Measurements from ENCODE around the gene ZIM2. TPM values are rescaled to one million over a fixed set of nuclear protein-coding genes. Genes with fewer than 3 reads are reported as not detected.

The ZIM2 gene
- total and polyA plus RNA-seq, 2 of the 4 experiments (the other 2 are of a cell fraction): not detected

GRCh38 chr19:56814656-56815055 lies 25.9 kb downstream of the ZIM2 start:
- Histone ChIP-seq H3K18ac (ENCODE audit: low read depth, low read length) (no peak overlapping the region), H3K14ac (replicated peaks; ENCODE audit: low read depth, low read length) (no peak overlapping the region), H3K56ac (ENCODE audit: extremely low read depth, insufficient read depth, low read length) (no peak overlapping the region), H2AK9ac (replicated peaks; ENCODE audit: low read depth, low read length, poor library complexity) (no peak overlapping the region), H2BK15ac (ENCODE audit: low read depth, low read length) (no peak overlapping the region), H3K27me3 (ENCODE audit: control insufficient read depth, insufficient read depth, low read length) (no peaks in the 10 kb centered on the region), H4K8ac (ENCODE audit: low read depth in 2 of 2, low read length in 2 of 2) (no peak overlapping the region), H3K23ac (ENCODE audit: low read depth, low read length) (no peak overlapping the region), H3K9me1 (ENCODE audit: insufficient read depth, low read length) (no peaks in the 10 kb centered on the region), H4K91ac (ENCODE audit: insufficient read depth, low read depth, low read length) (no peak overlapping the region), H3K9ac (ENCODE audit: low read depth, low read length) (no peak overlapping the region), H2BK20ac (ENCODE audit: low read depth, low read length) (no peak overlapping the region), H3K79me1 (ENCODE audit: low read depth in 1 of 2, low read length in 2 of 2) (no peaks in the 10 kb centered on the region), H3K9me3 (ENCODE audit: control insufficient read depth, insufficient read depth, low read length) (peaks cover 48% of the 10 kb centered on the region), H3K4me2 (ENCODE audit: low read depth, low read length) (no peak overlapping the region), H2AK5ac (ENCODE audit: low read depth, low read length) (no peak overlapping the region), H3K4me1 (ENCODE audit: control insufficient read depth, insufficient read depth, low read length) (no peaks in the 10 kb centered on the region), H2BK120ac (ENCODE audit: low read depth, low read length) (no peak overlapping the region), H4K20me1 (ENCODE audit: insufficient read depth, low read length) (no peaks in the 10 kb centered on the region), H2AFZ (replicated peaks; ENCODE audit: low read length, poor library complexity) (no peak overlapping the region), H2BK5ac (ENCODE audit: low read depth, low read length, poor library complexity, severe bottlenecking) (no peak overlapping the region), H3K27ac (ENCODE audit: insufficient read depth, low read length) (no peak overlapping the region), H4K5ac (ENCODE audit: low read depth, low read length) (no peak overlapping the region), H3K36me3 (ENCODE audit: control insufficient read depth, insufficient read depth, low read length) (no peaks in the 10 kb centered on the region), H3K4me3 (ENCODE audit: insufficient read depth, low read depth, low read length) (no peak overlapping the region), H3K4ac (ENCODE audit: low read depth, low read length) (no peak overlapping the region)
- no peak for DNase-seq
- dilution Hi-C loops (cut with HindIII; ENCODE audit: low sequenced_read_pairs, unreplicated experiment): no loop called here
- intact Hi-C loops (cut with micrococcal nuclease): no loop called here
- CTCF ChIA-PET: no interaction called here
- no peak for TF ChIP-seq NFE2L2 (IDR thresholded peaks at IDR 0.05; ENCODE audit: low read depth, low read length)
- TF ChIP-seq RAD21 (IDR thresholded peaks at IDR 0.05; ENCODE audit: low read length): no peak
- no peak for TF ChIP-seq MXI1 (IDR thresholded peaks at IDR 0.05; ENCODE audit: borderline replicate concordance, low read depth, low read length)
- TF ChIP-seq ELK1 (IDR thresholded peaks at IDR 0.05; ENCODE audit: borderline replicate concordance, low read depth, low read length): no peak
- no peak for TF ChIP-seq MAFK (IDR thresholded peaks at IDR 0.05; ENCODE audit: low read depth, low read length)
- TF ChIP-seq RCOR1 (IDR thresholded peaks at IDR 0.05; ENCODE audit: insufficient replicate concordance, low read length): no peak
- no peak for TF ChIP-seq FOS (IDR thresholded peaks at IDR 0.05; ENCODE audit: low read depth, low read length)
- TF ChIP-seq CTCF (conservative IDR thresholded peaks at IDR 0.05; ENCODE audit: low read depth, low read length): no peak
- no peak for TF ChIP-seq SMC3 (IDR thresholded peaks at IDR 0.05; ENCODE audit: low read depth, low read length)
- TF ChIP-seq USF2 (IDR thresholded peaks at IDR 0.05; ENCODE audit: low read depth, low read length): no peak
- POLR2A ChIA-PET (ENCODE audit: unreplicated experiment): no interaction called here
- WGBS, 2 experiments (ENCODE audit: extremely low coverage in 2 of 2, insufficient read length in 1 of 2): no CpG with 5 or more reads among the region's 7 CpGs
- in situ Hi-C loops (cut with MboI; ENCODE audit: low sequenced_read_pairs): no loop called here
- BruUV-seq (replicated peaks): no TSS peak
- ATAC-seq (ENCODE audit: low read depth): no peak

Measured in IMR-90 (cell line).